ENCODE measurements around the gene TAGLN2.

GRCh38 chr1:159929155-159930051 lies 4.1 kb upstream of the TAGLN2 start:
- TF ChIP-seq POLR2AphosphoS5 (IDR thresholded peaks at IDR 0.05) (no peak), CTCF (IDR thresholded peaks at IDR 0.05) (no peak), POLR2A (IDR thresholded peaks at IDR 0.05) (no peak)
